Breast epithelium (tissue), 4 donors: ENCODE measurements around the gene TMEM250. TPM values are rescaled to one million over a fixed set of nuclear protein-coding genes. Genes with fewer than 3 reads are reported as not detected.

ENCODE experiments used
- DNase-seq, 2 donors: peaks; one replicate each; pipeline ENCODE4 v3.0.0-alpha.2; 2019; ENCODE audit warnings: low spot score in 2 of 2
- H3K27ac ChIP-seq, 2 donors: fragments of 200-600 bp; sonication (generic) in 1 of 2; one replicate each; pipeline ENCODE4 v1.5.1; 2016 to 2019; ENCODE audit warnings: mild to moderate bottlenecking in 1 of 2
- H3K27me3 ChIP-seq, 2 donors: fragments of 200-600 bp; sonication (generic) in 1 of 2; one replicate each; pipeline versions ENCODE4 v1.5.1 to v1.6.0; 2017 to 2019; ENCODE audit warnings: control low read depth in 1 of 2, mild to moderate bottlenecking in 1 of 2
- H3K36me3 ChIP-seq: fragments of 200-600 bp; one replicate; pipeline ENCODE4 v1.5.1; 2019
- H3K4me1 ChIP-seq, 2 donors: fragments of 200-600 bp; sonication (generic); one replicate each; pipeline ENCODE4 v1.5.1; 2016 to 2019; ENCODE audit warnings: control low read depth in 1 of 2
- H3K4me3 ChIP-seq, 3 donors: fragments of 200-600 bp; sonication (generic); 1 replicate in 2 of 3; 2 replicates in 1 of 3; pipeline ENCODE4 v1.5.1; 2016 to 2019; ENCODE audit warnings: mild to moderate bottlenecking in 3 of 3, moderate library complexity in 2 of 3
- H3K9me3 ChIP-seq, 2 donors: fragments of 200-600 bp; sonication (generic) in 1 of 2; one replicate each; pipeline ENCODE4 v1.5.1; 2016 to 2019; ENCODE audit warnings: control low read depth in 1 of 2
- POLR2A ChIP-seq: fragments of 450-650 bp; IDR thresholded peaks from one replicate; pipeline ENCODE4 v1.6.1; 2016; ENCODE audit warnings: antibody characterized with exemption, mild to moderate bottlenecking, moderate library complexity
- POLR2AphosphoS5 ChIP-seq, 3 donors: sonication (generic); formaldehyde crosslinking; IDR thresholded peaks; one replicate each; pipeline ENCODE4 v1.6.1; 2017; ENCODE audit warnings: antibody characterized with exemption in 3 of 3
- intact Hi-C: fragments of 100-400 bp; cut with DNase I; formaldehyde crosslinking; loops from one replicate; pipeline ENCODE4 v1.15.1; 2023; ENCODE audit warnings: low total_unique reads
- total RNA-seq, 3 donors: library from RNA; depleted of rRNA; stranded (reverse); fragments of >200 nt; gene quantifications; one replicate each; pipeline ENCODE4 v1.1.0, GENCODE V29; 2016
- TF ChIP-seq, protein P1 (sequence below), 3 donors: fragments of 450-650 bp; IDR thresholded peaks; one replicate each; pipeline ENCODE4 v1.5.1; 2016 to 2017; ENCODE audit warnings: antibody characterized with exemption in 3 of 3, mild to moderate bottlenecking in 3 of 3, moderate library complexity in 3 of 3

Gene TMEM250
- total RNA-seq, 3 donors from 2014 or later, result 24.9 to 29.5 (median 26.1) TPM

DNA sequence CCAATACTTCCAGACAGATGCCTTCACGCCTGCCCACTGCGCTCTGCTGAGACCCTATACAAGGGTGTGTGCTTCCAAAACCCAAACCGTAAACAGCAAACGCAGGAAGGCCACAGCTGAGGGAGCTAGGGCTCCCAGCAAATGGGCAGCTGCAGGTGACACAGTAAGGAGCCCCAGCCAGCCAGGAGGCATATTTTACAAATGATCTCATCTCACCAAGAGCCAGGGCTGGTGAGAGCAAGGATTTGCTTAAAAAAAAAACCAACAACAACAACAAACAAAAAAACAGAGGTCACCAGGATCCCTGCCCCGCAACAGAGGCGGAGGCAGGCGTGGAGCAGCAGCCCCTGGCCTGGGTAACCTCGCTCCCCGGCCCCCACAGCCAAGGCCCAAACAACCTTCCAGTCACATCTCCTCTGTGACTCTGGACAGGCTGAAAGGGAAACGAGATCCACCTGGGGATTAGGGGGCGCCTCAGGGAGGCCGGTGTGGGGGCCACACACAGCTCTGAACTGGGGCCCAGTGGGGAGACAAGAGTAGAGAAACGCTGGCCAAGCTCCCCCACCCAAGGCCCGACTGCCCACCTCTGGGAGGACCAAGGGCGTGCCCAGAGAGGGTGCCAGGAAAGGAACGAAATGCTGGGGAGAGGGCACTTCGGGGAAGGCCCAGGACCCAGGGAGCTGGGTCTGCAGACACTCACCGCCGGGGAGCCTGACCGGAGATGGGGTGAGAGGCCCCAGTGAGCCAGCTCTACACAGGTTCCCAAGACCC is 26.9 kb downstream of the TMEM250 start:
- intact Hi-C loops, result loop anchor here (1.0 kb wide), 1 partner anchor 25 kb away; no protein-coding TSS in a partner anchor

DNA sequence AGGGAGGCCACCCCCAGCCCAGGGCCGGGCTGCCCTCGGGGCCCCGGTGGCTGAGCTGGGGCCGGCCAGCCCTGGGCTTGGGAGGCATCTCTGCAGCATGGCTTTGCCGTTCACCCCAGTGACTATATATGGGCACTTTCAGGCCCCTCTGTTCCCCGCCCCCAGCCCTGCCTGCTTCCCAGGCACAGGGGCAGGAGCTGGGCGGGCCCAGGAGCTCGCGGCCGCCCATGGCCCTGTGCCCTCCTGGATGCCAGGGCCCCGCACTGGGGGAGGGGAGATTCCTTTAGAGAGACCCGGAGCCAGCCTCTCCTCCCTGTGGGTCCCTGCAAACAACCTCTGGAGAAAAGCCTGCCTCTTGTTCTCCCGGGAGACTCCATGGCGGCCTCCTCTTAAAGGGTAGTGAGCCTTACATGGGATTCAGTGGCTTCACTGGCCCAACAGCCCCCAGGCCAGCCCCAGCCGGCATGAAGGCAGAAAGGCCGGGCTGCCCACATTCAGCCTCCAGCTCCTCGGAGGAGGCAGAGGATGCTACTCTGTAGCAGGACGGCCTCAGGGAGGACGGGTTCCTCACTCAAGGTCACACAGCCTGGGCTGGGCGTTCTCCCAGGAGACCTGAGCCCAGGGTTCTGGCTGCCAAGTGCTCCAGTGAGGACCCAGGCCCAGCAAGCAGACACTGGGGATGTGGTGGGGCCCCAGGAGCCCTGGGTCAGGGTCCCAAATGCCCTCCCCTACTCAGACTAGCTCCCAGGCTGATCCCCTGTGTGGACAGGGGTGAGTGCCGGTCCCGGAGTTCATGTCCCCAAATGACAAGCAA is 27.7 kb downstream of the TMEM250 start:
- intact Hi-C loops, result loop anchor here (1.0 kb wide), 1 partner anchor 25 kb away; no protein-coding TSS in a partner anchor
- peak overlapping the region; percentile 61 to 85 for H3K27ac ChIP-seq
- H3K4me3 ChIP-seq, result peak overlapping the region in 1 of 3 donors; percentile 23
- H3K36me3 ChIP-seq, result no peaks in the 10 kb centered on the region
- no peaks in the 10 kb centered on the region for H3K27me3 ChIP-seq
- TF ChIP-seq POLR2A (no peak), POLR2AphosphoS5 (IDR thresholded peaks at IDR 0.05) (no peak)
- TF ChIP-seq, protein P1, sequence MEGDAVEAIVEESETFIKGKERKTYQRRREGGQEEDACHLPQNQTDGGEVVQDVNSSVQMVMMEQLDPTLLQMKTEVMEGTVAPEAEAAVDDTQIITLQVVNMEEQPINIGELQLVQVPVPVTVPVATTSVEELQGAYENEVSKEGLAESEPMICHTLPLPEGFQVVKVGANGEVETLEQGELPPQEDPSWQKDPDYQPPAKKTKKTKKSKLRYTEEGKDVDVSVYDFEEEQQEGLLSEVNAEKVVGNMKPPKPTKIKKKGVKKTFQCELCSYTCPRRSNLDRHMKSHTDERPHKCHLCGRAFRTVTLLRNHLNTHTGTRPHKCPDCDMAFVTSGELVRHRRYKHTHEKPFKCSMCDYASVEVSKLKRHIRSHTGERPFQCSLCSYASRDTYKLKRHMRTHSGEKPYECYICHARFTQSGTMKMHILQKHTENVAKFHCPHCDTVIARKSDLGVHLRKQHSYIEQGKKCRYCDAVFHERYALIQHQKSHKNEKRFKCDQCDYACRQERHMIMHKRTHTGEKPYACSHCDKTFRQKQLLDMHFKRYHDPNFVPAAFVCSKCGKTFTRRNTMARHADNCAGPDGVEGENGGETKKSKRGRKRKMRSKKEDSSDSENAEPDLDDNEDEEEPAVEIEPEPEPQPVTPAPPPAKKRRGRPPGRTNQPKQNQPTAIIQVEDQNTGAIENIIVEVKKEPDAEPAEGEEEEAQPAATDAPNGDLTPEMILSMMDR (IDR thresholded peaks at IDR 0.05), result no peak
- no peaks in the 10 kb centered on the region for H3K9me3 ChIP-seq
- peak in 1 of 2 donors; percentile 48 for DNase-seq
- H3K4me1 ChIP-seq, result peaks cover 4 to 33% of the 10 kb centered on the region in 2 donors

More for the DNA sequence above, 26.9 kb downstream of the TMEM250 start:
- no peak for DNase-seq
- H3K9me3 ChIP-seq, result no peaks in the 10 kb centered on the region
- peak overlapping the region in 1 of 3 donors; percentile 23 for H3K4me3 ChIP-seq
- H3K36me3 ChIP-seq, result no peaks in the 10 kb centered on the region
- TF ChIP-seq POLR2AphosphoS5 (IDR thresholded peaks at IDR 0.05) (no peak), POLR2A (no peak)
- TF ChIP-seq, protein P1 (IDR thresholded peaks at IDR 0.05), result no peak
- H3K27ac ChIP-seq, result peak overlapping the region; percentile 61 to 85
- H3K27me3 ChIP-seq, result no peaks in the 10 kb centered on the region
- peaks cover 4 to 33% of the 10 kb centered on the region in 2 donors for H3K4me1 ChIP-seq

DNA sequence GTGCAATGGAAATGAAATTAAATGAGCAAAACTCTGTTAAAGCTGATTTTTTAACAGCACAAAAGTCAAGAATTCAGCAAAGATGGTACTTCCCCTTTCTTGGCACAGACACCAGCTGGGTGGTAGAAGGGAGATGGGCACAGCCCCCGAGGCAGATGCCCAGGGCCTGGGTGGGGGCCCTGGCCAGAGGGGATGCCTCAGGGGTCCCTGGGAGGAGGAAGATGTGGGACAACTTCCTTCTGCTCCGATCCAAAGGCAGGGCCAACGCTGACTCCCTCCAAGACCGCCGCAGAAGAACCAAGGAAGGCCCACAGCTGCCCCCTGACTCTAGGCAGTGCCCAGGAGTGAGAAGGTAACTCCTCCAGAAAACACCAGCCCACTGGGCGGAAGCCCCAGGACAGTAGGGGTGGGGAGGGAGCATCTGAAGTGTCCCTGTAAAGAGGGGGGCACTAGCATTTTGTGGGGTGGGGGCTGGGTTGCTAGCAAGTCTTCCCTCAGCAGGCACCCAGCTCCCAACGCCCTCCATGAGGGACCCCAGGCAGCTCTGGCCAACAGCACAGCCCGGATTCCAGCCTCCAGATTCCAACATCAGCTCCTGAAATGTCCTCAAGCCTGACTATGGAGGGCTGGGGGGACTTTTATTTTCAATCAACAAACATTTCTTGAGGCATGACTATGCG is 28.5 kb downstream of the TMEM250 start:
- DNase-seq, result no peak
- H3K4me1 ChIP-seq, result peaks cover 4 to 33% of the 10 kb centered on the region in 2 donors
- peak overlapping the region; percentile 19 to 61 for H3K27ac ChIP-seq
- H3K36me3 ChIP-seq, result no peaks in the 10 kb centered on the region
- no peaks in the 10 kb centered on the region for H3K27me3 ChIP-seq
- peak overlapping the region in 1 of 3 donors; percentile 23 for H3K4me3 ChIP-seq
- no peaks in the 10 kb centered on the region for H3K9me3 ChIP-seq
- TF ChIP-seq POLR2A (no peak), POLR2AphosphoS5 (IDR thresholded peaks at IDR 0.05) (no peak)
- TF ChIP-seq, protein P1 (IDR thresholded peaks at IDR 0.05), result no peak
- intact Hi-C loops, result no loop called here

DNA sequence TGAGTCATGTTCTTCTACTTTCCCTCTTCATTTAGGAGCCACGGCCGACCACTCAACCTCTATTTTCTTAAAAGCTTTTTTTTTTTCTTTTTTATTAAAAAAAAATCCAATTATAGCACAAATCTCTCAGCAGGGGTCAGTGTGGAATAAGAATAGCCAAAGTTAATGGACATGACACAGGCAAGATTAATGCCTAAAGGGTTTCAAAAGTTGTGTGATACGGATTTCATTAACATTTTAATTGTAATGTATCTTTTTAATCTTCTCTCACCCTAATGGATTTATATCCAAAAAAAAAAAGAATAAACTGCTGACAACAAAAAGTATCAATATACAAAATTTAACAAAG is 29.0 kb downstream of the TMEM250 start:
- no peaks in the 10 kb centered on the region for H3K36me3 ChIP-seq
- intact Hi-C loops, result no loop called here
- H3K9me3 ChIP-seq, result no peaks in the 10 kb centered on the region
- DNase-seq, result no peak
- H3K27me3 ChIP-seq, result no peaks in the 10 kb centered on the region
- H3K4me3 ChIP-seq, result no peak overlapping the region
- H3K4me1 ChIP-seq, result peaks cover 4 to 33% of the 10 kb centered on the region in 2 donors
- no peak overlapping the region for H3K27ac ChIP-seq
- TF ChIP-seq, protein P1 (IDR thresholded peaks at IDR 0.05), result peak in 1 of 3 donors; percentile 14
- no peak for TF ChIP-seq POLR2AphosphoS5 (IDR thresholded peaks at IDR 0.05)
- no peak for TF ChIP-seq POLR2A
